Left ventricle myocardium inferior (tissue), 1 donor: Measurements from ENCODE around the gene DLX2. TPM values are rescaled to one million over a fixed set of nuclear protein-coding genes. Genes with fewer than 3 reads are reported as not detected.
A peak's percentile ranks its signal among the peaks of the same experiment; 100 is the strongest.

Source experiments
- DNase-seq: peaks from one replicate; pipeline ENCODE4 v3.0.0-alpha.2; 2020
- H3K27ac ChIP-seq: fragments of 200-600 bp; replicated peaks from 2 replicates; pipeline ENCODE4 v1.8.0; 2021
- H3K27me3 ChIP-seq: fragments of 200-600 bp; 2 replicates; pipeline ENCODE4 v1.8.0; 2021; ENCODE audit warnings: low read depth
- H3K36me3 ChIP-seq: fragments of 200-600 bp; 2 replicates; pipeline ENCODE4 v1.8.0; 2021
- H3K4me1 ChIP-seq: fragments of 200-600 bp; 2 replicates; pipeline ENCODE4 v1.8.0; 2021
- H3K4me3 ChIP-seq: fragments of 200-600 bp; 2 replicates; pipeline ENCODE4 v1.8.0; 2021; ENCODE audit warnings: mild to moderate bottlenecking, moderate library complexity
- H3K9me3 ChIP-seq: fragments of 200-600 bp; replicated peaks from 2 replicates; pipeline ENCODE4 v1.8.0; 2021
- CTCF ChIP-seq: fragments of 200-600 bp; IDR thresholded peaks from 2 replicates; pipeline ENCODE4 v1.8.0; 2021; ENCODE audit warnings: antibody characterized with exemption, mild to moderate bottlenecking, borderline replicate concordance
- intact Hi-C: fragments of 100-400 bp; cut with micrococcal nuclease; formaldehyde crosslinking; loops from one replicate; pipeline ENCODE4 v1.11.0; 2022
- total RNA-seq: library from RNA; stranded (reverse); fragmentation: NEBNext Ultra II Directional; extraction: Animal tissue kit (Norgen Biotek cat#: 25700); gene quantifications from one replicate; pipeline ENCODE4 v1.2.1, GENCODE V29; 2021
- donor health status: DM: no; HTN: yes; CAD: no; lungs with severe emphysema.

Gene DLX2
- total RNA-seq, 1 donor from 2014 or later: not detected

- peak overlapping the region; percentile 62 for H3K4me3 ChIP-seq
- no peaks in the 10 kb centered on the region for H3K36me3 ChIP-seq
- no peak for TF ChIP-seq CTCF
- peaks cover 47% of the 10 kb centered on the region for H3K4me1 ChIP-seq
- H3K27me3 ChIP-seq: peaks cover 100% of the 10 kb centered on the region
- H3K27ac ChIP-seq: no peak overlapping the region
- H3K9me3 ChIP-seq: no peaks in the 10 kb centered on the region
- no peak for DNase-seq
- intact Hi-C loops: no loop called here
These were observed 8.2 kb downstream of the DLX2 start for GRCh38 chr2:172094294-172095145.

GRCh38 chr2:172093416-172094293 lies 9.0 kb downstream of the DLX2 start:
- Histone ChIP-seq H3K4me3 (peak overlapping the region; percentile 62), H3K4me1 (peaks cover 39% of the 10 kb centered on the region), H3K36me3 (no peaks in the 10 kb centered on the region), H3K27ac (no peak overlapping the region), H3K9me3 (no peaks in the 10 kb centered on the region), H3K27me3 (peaks cover 100% of the 10 kb centered on the region)
- DNase-seq: no peak
- intact Hi-C loops: no loop called here
- TF ChIP-seq CTCF: no peak

- Histone ChIP-seq H3K4me1 (peaks cover 37% of the 10 kb centered on the region), H3K27ac (no peak overlapping the region), H3K4me3 (no peak overlapping the region), H3K9me3 (no peaks in the 10 kb centered on the region), H3K27me3 (peaks cover 100% of the 10 kb centered on the region), H3K36me3 (no peaks in the 10 kb centered on the region)
- DNase-seq: no peak
- intact Hi-C loops: no loop called here
- TF ChIP-seq CTCF: no peak
These were observed 9.8 kb downstream of the DLX2 start for GRCh38 chr2:172092716-172093415.

GRCh38 chr2:172091761-172092566 lies 10.7 kb downstream of the DLX2 start:
- TF ChIP-seq CTCF: no peak
- no peak overlapping the region for H3K27ac ChIP-seq
- intact Hi-C loops: no loop called here
- no peak for DNase-seq
- H3K36me3 ChIP-seq: no peaks in the 10 kb centered on the region
- H3K4me3 ChIP-seq: no peak overlapping the region
- H3K27me3 ChIP-seq: peaks cover 100% of the 10 kb centered on the region
- H3K9me3 ChIP-seq: no peaks in the 10 kb centered on the region
- peaks cover 37% of the 10 kb centered on the region for H3K4me1 ChIP-seq
